C1 segment of cervical spinal cord (tissue), 14 donors: ENCODE data around the gene DNAH6.
"Not testable (repeated sequence)": the region's sequence is repeated elsewhere in the genome, so short reads cannot be mapped to it uniquely, and the experiment has no call there.

Source experiments
- DNase-seq, 14 donors: peaks; one replicate each; lab custom pipeline; 2025; lab: John Stamatoyannopoulos, UW

The DNAH6 gene

GRCh38 chr2:84497285-84497684 is 19.0 kb upstream of the DNAH6 start:
- DNase-seq = no peak

- DNase-seq = no peak
Observed at GRCh38 chr2:84498150-84498799, 18.0 kb upstream of the DNAH6 start.

- DNase-seq = not testable (repeated sequence)
Observed at GRCh38 chr2:84511024-84511423, 5.3 kb upstream of the DNAH6 start.

GRCh38 chr2:84515788-84516187 is 510 bp upstream of the DNAH6 start:
- no peak for DNase-seq

- DNase-seq = no peak
Observed at GRCh38 chr2:84519332-84519957, 3.1 kb downstream of the DNAH6 start.

- DNase-seq = no peak
Observed at GRCh38 chr2:84526562-84526961, 10.3 kb downstream of the DNAH6 start.

GRCh38 chr2:84527137-84528129 is 11.1 kb downstream of the DNAH6 start:
- DNase-seq = no peak

GRCh38 chr2:84532291-84532690 is 16.0 kb downstream of the DNAH6 start:
- DNase-seq = no peak

GRCh38 chr2:84534225-84534624 is 17.9 kb downstream of the DNAH6 start:
- no peak for DNase-seq

GRCh38 chr2:84537251-84537650 is 21.0 kb downstream of the DNAH6 start:
- DNase-seq = no peak

GRCh38 chr2:84539729-84540128 is 23.4 kb downstream of the DNAH6 start:
- no peak for DNase-seq

GRCh38 chr2:84545005-84545404 is 28.7 kb downstream of the DNAH6 start:
- no peak for DNase-seq

GRCh38 chr2:84546551-84546950 is 30.3 kb downstream of the DNAH6 start:
- no peak for DNase-seq

GRCh38 chr2:84548303-84548702 is 32.0 kb downstream of the DNAH6 start:
- DNase-seq = no peak

- DNase-seq = no peak
Observed at GRCh38 chr2:84550916-84551315, 34.6 kb downstream of the DNAH6 start.

- not testable (repeated sequence) for DNase-seq
Observed at GRCh38 chr2:84551526-84551925, 35.2 kb downstream of the DNAH6 start.

- DNase-seq = no peak
Observed at GRCh38 chr2:84556190-84556589, 39.9 kb downstream of the DNAH6 start.

- DNase-seq = no peak
Observed at GRCh38 chr2:84559838-84560237, 43.5 kb downstream of the DNAH6 start.

- no peak for DNase-seq
Observed at GRCh38 chr2:84579661-84580060, 63.4 kb downstream of the DNAH6 start.

- DNase-seq = no peak
Observed at GRCh38 chr2:84603911-84604310, 87.6 kb downstream of the DNAH6 start.

GRCh38 chr2:84613082-84613481 is 96.8 kb downstream of the DNAH6 start:
- DNase-seq = no peak

- no peak for DNase-seq
Observed at GRCh38 chr2:84619794-84620371, 103.6 kb downstream of the DNAH6 start.
